GM23338 (cell line): Measurements from ENCODE around the gene GPR146. TPM values are rescaled to one million over a fixed set of nuclear protein-coding genes. Genes with fewer than 3 reads are reported as not detected.

ENCODE experiments used
- ATAC-seq: fragments of 200-7000 bp; cut with Tn5 transposase; 3 replicates; pipeline ENCODE4 v1.9.1; 2020
- DNase-seq: peaks from one replicate; pipeline ENCODE4 v3.0.0-alpha.2; 2015; ENCODE audit warnings: low spot score
- H2AFZ ChIP-seq: fragments of 200-600 bp; sonication (generic); 2 replicates; pipeline ENCODE4 v1.8.0; 2016; ENCODE audit warnings: antibody characterized with exemption, mild to moderate bottlenecking, moderate library complexity
- H3F3A ChIP-seq: fragments of 200-600 bp; sonication (generic); replicated peaks from 2 replicates; pipeline ENCODE4 v1.8.0; 2017; ENCODE audit warnings: antibody characterized with exemption, mixed run types, low read depth
- H3K27ac ChIP-seq: fragments of 200-600 bp; sonication (generic); 2 replicates; pipeline ENCODE4 v1.6.1; 2016; ENCODE audit warnings: low read depth
- H3K27me3 ChIP-seq: fragments of 200-600 bp; sonication (generic); 2 replicates; pipeline ENCODE4 v1.8.0; 2016; ENCODE audit warnings: mild to moderate bottlenecking, mixed run types, moderate library complexity; ENCODE audit not compliant: insufficient read depth
- H3K36me3 ChIP-seq: fragments of 200-600 bp; sonication (generic); 2 replicates; pipeline ENCODE4 v1.8.0; 2016; ENCODE audit warnings: mild to moderate bottlenecking; ENCODE audit not compliant: insufficient read depth
- H3K4me1 ChIP-seq: fragments of 200-600 bp; sonication (generic); 2 replicates; pipeline ENCODE4 v1.8.0; 2016; ENCODE audit warnings: mild to moderate bottlenecking, moderate library complexity; ENCODE audit not compliant: insufficient read depth
- H3K4me2 ChIP-seq: fragments of 200-600 bp; sonication (generic); 2 replicates; pipeline ENCODE4 v1.7.1; 2017; ENCODE audit warnings: mixed run types
- H3K4me3 ChIP-seq: fragments of 200-600 bp; sonication (generic); 2 replicates; pipeline ENCODE4 v1.6.1; 2016; ENCODE audit warnings: mixed run types
- H3K79me2 ChIP-seq: fragments of 200-600 bp; sonication (generic); replicated peaks from 2 replicates; pipeline ENCODE4 v1.8.0; 2017; ENCODE audit warnings: mild to moderate bottlenecking; ENCODE audit not compliant: insufficient read depth
- H3K9me2 ChIP-seq: fragments of 200-600 bp; sonication (generic); 2 replicates; pipeline ENCODE4 v1.8.0; 2017; ENCODE audit not compliant: insufficient read depth
- H4K20me1 ChIP-seq: fragments of 200-600 bp; sonication (generic); replicated peaks from 2 replicates; pipeline ENCODE4 v1.8.0; 2017; ENCODE audit warnings: mild to moderate bottlenecking; ENCODE audit not compliant: insufficient read depth
- H3K27ac Mint-ChIP-seq: 2 replicates; pipeline ENCODE4 v1.8.0; 2020; ENCODE audit warnings: inconsistent platforms, mild to moderate bottlenecking, moderate library complexity, mixed read lengths
- H3K27me3 Mint-ChIP-seq: 3 replicates; pipeline ENCODE4 v1.8.0; 2022; ENCODE audit warnings: low read depth, mild to moderate bottlenecking, moderate library complexity, mixed read lengths, inconsistent platforms; ENCODE audit not compliant: insufficient read depth, poor library complexity
- H3K36me3 Mint-ChIP-seq: 3 replicates; pipeline ENCODE4 v1.8.0; 2021; ENCODE audit warnings: low read depth, mild to moderate bottlenecking, inconsistent platforms, moderate library complexity, mixed read lengths
- H3K4me1 Mint-ChIP-seq: 3 replicates; pipeline ENCODE4 v1.8.0; 2020; ENCODE audit warnings: mild to moderate bottlenecking, inconsistent platforms, mixed read lengths
- H3K4me3 Mint-ChIP-seq: 3 replicates; pipeline ENCODE4 v1.8.0; 2021; ENCODE audit warnings: moderate library complexity, mild to moderate bottlenecking, inconsistent platforms, mixed read lengths
- H3K9me3 Mint-ChIP-seq: 3 replicates; pipeline ENCODE4 v1.8.0; 2020; ENCODE audit warnings: moderate library complexity, mild to moderate bottlenecking, inconsistent platforms, mixed read lengths
- JUNB ChIP-seq: IDR thresholded peaks from one replicate; pipeline ENCODE4 v1.6.1; 2016; ENCODE audit warnings: antibody characterized with exemption; ENCODE audit not compliant: unreplicated experiment
- NANOG ChIP-seq: IDR thresholded peaks from 2 replicates; pipeline ENCODE4 v1.6.1; 2016; ENCODE audit warnings: antibody characterized with exemption, borderline replicate concordance
- POLR2AphosphoS5 ChIP-seq: IDR thresholded peaks from 2 replicates; pipeline ENCODE4 v1.6.1; 2016; ENCODE audit warnings: antibody characterized with exemption, low read depth
- ZNF114 ChIP-seq: fragments of 250-450 bp; sonication (Bioruptor Pico); IDR thresholded peaks from 2 replicates; pipeline ENCODE4 v1.5.0; 2020; ENCODE audit warnings: mild to moderate bottlenecking, moderate library complexity
- polyA plus RNA-seq: library from polyadenylated mRNA; unstranded; fragments of >200 nt; fragmentation: Nextera tagmentation; extraction: Ambion mirVana; gene quantifications from 2 replicates; pipeline ENCODE4 v1.2.1, GENCODE V29; 2016
- total RNA-seq: library from RNA; depleted of rRNA; stranded (reverse); fragments of >200 nt; shearing (Covaris generic); gene quantifications from 2 replicates; pipeline ENCODE4 v1.2.3, GENCODE V29; 2014
- TF ChIP-seq, protein P1 (sequence below): IDR thresholded peaks from one replicate; pipeline ENCODE4 v1.6.1; 2018; ENCODE audit warnings: antibody characterized with exemption; ENCODE audit not compliant: unreplicated experiment
- TF ChIP-seq, protein P2 (sequence below): IDR thresholded peaks from 2 replicates; pipeline ENCODE4 v1.6.1; 2016; ENCODE audit warnings: antibody characterized with exemption
- TF ChIP-seq, protein P3 (sequence below): fragments of 250-450 bp; sonication (Bioruptor Pico); IDR thresholded peaks from 2 replicates; pipeline ENCODE4 v1.5.0; 2020; ENCODE audit warnings: mild to moderate bottlenecking, moderate library complexity

The GPR146 gene
- total and polyA plus RNA-seq, 2 experiments from 2014 or later: 0.28 to 0.37 TPM

DNA sequence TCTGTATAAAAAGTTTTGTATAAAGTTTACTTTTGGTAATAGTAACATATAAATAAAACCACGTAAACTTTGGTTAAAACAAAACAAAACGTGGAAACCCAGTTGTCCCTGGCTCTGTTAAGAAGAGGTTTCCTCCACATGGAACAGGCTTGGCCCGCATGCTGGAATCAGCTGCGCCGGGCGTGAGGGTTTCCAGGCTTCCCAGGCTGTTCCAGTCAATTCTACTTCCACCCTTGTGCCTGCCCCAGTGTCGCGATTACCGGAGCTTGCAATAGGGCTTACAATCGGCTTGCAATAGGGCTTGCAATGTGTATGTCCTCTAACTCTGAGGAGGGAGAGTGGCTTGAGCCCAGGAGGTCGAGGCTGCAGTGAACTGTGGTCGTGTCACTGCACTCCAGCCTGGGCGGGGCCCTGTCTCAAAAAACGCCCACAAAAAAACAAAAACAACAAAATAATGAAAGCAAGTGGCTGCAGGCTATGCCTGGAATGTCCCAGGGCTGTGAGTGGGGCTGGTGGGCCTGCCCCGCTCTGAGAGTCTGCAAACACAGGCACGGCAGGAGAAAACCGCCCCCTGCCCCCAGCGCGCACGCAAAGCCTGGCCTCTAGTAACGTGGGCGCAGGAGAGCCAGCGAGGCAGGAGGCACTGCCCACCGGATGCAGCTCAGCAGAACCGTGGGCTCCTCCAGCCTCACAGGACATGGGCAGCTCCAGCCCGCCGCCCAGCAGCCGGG, 45.0 kb upstream of the GPR146 start:
- Mint-ChIP-seq H3K4me1 (0 out of 3 replicates have a peak, but pooled peaks cover 2% of the 10 kb centered on the region), H3K27me3 (peaks cover 14% of the 10 kb centered on the region), H3K27ac (no peak overlapping the region), H3K9me3 (no peaks in the 10 kb centered on the region), H3K4me3 (no peak overlapping the region), H3K36me3 (no peaks in the 10 kb centered on the region; the same call in 2 of the 3 replicates)
- no peak overlapping the region for H2AFZ ChIP-seq
- TF ChIP-seq ZNF114 (CRISPR knock-in tag): no peak
- TF ChIP-seq, protein P1, sequence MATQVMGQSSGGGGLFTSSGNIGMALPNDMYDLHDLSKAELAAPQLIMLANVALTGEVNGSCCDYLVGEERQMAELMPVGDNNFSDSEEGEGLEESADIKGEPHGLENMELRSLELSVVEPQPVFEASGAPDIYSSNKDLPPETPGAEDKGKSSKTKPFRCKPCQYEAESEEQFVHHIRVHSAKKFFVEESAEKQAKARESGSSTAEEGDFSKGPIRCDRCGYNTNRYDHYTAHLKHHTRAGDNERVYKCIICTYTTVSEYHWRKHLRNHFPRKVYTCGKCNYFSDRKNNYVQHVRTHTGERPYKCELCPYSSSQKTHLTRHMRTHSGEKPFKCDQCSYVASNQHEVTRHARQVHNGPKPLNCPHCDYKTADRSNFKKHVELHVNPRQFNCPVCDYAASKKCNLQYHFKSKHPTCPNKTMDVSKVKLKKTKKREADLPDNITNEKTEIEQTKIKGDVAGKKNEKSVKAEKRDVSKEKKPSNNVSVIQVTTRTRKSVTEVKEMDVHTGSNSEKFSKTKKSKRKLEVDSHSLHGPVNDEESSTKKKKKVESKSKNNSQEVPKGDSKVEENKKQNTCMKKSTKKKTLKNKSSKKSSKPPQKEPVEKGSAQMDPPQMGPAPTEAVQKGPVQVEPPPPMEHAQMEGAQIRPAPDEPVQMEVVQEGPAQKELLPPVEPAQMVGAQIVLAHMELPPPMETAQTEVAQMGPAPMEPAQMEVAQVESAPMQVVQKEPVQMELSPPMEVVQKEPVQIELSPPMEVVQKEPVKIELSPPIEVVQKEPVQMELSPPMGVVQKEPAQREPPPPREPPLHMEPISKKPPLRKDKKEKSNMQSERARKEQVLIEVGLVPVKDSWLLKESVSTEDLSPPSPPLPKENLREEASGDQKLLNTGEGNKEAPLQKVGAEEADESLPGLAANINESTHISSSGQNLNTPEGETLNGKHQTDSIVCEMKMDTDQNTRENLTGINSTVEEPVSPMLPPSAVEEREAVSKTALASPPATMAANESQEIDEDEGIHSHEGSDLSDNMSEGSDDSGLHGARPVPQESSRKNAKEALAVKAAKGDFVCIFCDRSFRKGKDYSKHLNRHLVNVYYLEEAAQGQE: no peak
- TF ChIP-seq, protein P2, sequence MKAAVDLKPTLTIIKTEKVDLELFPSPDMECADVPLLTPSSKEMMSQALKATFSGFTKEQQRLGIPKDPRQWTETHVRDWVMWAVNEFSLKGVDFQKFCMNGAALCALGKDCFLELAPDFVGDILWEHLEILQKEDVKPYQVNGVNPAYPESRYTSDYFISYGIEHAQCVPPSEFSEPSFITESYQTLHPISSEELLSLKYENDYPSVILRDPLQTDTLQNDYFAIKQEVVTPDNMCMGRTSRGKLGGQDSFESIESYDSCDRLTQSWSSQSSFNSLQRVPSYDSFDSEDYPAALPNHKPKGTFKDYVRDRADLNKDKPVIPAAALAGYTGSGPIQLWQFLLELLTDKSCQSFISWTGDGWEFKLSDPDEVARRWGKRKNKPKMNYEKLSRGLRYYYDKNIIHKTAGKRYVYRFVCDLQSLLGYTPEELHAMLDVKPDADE: no peak
- TF ChIP-seq NANOG: no peak
- TF ChIP-seq JUNB: no peak
- TF ChIP-seq POLR2AphosphoS5: no peak
- TF ChIP-seq, protein P3, sequence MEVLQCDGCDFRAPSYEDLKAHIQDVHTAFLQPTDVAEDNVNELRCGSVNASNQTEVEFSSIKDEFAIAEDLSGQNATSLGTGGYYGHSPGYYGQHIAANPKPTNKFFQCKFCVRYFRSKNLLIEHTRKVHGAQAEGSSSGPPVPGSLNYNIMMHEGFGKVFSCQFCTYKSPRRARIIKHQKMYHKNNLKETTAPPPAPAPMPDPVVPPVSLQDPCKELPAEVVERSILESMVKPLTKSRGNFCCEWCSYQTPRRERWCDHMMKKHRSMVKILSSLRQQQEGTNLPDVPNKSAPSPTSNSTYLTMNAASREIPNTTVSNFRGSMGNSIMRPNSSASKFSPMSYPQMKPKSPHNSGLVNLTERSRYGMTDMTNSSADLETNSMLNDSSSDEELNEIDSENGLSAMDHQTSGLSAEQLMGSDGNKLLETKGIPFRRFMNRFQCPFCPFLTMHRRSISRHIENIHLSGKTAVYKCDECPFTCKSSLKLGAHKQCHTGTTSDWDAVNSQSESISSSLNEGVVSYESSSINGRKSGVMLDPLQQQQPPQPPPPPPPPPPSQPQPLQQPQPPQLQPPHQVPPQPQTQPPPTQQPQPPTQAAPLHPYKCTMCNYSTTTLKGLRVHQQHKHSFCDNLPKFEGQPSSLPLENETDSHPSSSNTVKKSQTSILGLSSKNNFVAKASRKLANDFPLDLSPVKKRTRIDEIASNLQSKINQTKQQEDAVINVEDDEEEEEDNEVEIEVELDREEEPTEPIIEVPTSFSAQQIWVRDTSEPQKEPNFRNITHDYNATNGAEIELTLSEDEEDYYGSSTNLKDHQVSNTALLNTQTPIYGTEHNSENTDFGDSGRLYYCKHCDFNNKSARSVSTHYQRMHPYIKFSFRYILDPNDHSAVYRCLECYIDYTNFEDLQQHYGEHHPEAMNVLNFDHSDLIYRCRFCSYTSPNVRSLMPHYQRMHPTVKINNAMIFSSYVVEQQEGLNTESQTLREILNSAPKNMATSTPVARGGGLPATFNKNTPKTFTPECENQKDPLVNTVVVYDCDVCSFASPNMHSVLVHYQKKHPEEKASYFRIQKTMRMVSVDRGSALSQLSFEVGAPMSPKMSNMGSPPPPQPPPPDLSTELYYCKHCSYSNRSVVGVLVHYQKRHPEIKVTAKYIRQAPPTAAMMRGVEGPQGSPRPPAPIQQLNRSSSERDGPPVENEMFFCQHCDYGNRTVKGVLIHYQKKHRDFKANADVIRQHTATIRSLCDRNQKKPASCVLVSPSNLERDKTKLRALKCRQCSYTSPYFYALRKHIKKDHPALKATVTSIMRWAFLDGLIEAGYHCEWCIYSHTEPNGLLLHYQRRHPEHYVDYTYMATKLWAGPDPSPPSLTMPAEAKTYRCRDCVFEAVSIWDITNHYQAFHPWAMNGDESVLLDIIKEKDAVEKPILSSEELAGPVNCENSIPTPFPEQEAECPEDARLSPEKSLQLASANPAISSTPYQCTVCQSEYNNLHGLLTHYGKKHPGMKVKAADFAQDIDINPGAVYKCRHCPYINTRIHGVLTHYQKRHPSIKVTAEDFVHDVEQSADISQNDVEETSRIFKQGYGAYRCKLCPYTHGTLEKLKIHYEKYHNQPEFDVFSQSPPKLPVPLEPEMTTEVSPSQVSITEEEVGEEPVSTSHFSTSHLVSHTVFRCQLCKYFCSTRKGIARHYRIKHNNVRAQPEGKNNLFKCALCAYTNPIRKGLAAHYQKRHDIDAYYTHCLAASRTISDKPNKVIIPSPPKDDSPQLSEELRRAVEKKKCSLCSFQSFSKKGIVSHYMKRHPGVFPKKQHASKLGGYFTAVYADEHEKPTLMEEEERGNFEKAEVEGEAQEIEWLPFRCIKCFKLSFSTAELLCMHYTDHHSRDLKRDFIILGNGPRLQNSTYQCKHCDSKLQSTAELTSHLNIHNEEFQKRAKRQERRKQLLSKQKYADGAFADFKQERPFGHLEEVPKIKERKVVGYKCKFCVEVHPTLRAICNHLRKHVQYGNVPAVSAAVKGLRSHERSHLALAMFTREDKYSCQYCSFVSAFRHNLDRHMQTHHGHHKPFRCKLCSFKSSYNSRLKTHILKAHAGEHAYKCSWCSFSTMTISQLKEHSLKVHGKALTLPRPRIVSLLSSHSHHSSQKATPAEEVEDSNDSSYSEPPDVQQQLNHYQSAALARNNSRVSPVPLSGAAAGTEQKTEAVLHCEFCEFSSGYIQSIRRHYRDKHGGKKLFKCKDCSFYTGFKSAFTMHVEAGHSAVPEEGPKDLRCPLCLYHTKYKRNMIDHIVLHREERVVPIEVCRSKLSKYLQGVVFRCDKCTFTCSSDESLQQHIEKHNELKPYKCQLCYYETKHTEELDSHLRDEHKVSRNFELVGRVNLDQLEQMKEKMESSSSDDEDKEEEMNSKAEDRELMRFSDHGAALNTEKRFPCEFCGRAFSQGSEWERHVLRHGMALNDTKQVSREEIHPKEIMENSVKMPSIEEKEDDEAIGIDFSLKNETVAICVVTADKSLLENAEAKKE (CRISPR knock-in tag): no peak
- ATAC-seq (no peak), DNase-seq (no peak)
- H3K79me2 ChIP-seq: no peaks in the 10 kb centered on the region
- H3K4me2 ChIP-seq: no peak overlapping the region
- H3K27ac ChIP-seq: 0 out of 2 replicates have a peak overlapping the region, but pooled peaks have one; percentile 45
- H4K20me1 ChIP-seq: no peaks in the 10 kb centered on the region
- H3K4me3 ChIP-seq: no peak overlapping the region
- no peaks in the 10 kb centered on the region for H3K4me1 ChIP-seq
- H3K27me3 ChIP-seq: no peaks in the 10 kb centered on the region
- no peaks in the 10 kb centered on the region for H3F3A ChIP-seq
- H3K9me2 ChIP-seq: no peaks in the 10 kb centered on the region
- no peaks in the 10 kb centered on the region for H3K36me3 ChIP-seq
